ENCODE measurements around the gene NLGN4Y. TPM values are rescaled to one million over a fixed set of nuclear protein-coding genes. Genes with fewer than 3 reads are reported as not detected.

The NLGN4Y gene
- total and polyA plus RNA-seq, 2 of the 4 experiments (the other 2 are of a cell fraction), result not detected

GRCh38 chrY:14528361-14528760 lies 4.0 kb downstream of the NLGN4Y start:
- dilution Hi-C loops (cut with HindIII; ENCODE audit: low sequenced_read_pairs, unreplicated experiment) (no loop called here), in situ Hi-C loops (cut with MboI; ENCODE audit: low sequenced_read_pairs) (no loop called here), intact Hi-C loops (cut with micrococcal nuclease) (no loop called here)
- H2BK20ac ChIP-seq (ENCODE audit: low read depth, low read length), result no peak overlapping the region
- H3K4me1 ChIP-seq (ENCODE audit: control insufficient read depth, insufficient read depth, low read length), result no peaks in the 10 kb centered on the region
- no peak for ATAC-seq (ENCODE audit: low read depth)
- CTCF ChIA-PET, result no interaction called here
- no peaks in the 10 kb centered on the region for H3K27me3 ChIP-seq (ENCODE audit: control insufficient read depth, insufficient read depth, low read length)
- H2BK120ac ChIP-seq (ENCODE audit: low read depth, low read length), result no peak overlapping the region
- no peak overlapping the region for H3K14ac ChIP-seq (replicated peaks; ENCODE audit: low read depth, low read length)
- H4K91ac ChIP-seq (ENCODE audit: insufficient read depth, low read depth, low read length), result no peak overlapping the region
- no peaks in the 10 kb centered on the region for H4K20me1 ChIP-seq (ENCODE audit: insufficient read depth, low read length)
- no peak overlapping the region for H2AFZ ChIP-seq (replicated peaks; ENCODE audit: low read length, poor library complexity)
- no peak overlapping the region for H2AK5ac ChIP-seq (ENCODE audit: low read depth, low read length)
- H3K23ac ChIP-seq (ENCODE audit: low read depth, low read length), result no peak overlapping the region
- no peak overlapping the region for H3K4ac ChIP-seq (ENCODE audit: low read depth, low read length)
- H3K9me1 ChIP-seq (ENCODE audit: insufficient read depth, low read length), result no peaks in the 10 kb centered on the region
- H2AK9ac ChIP-seq (replicated peaks; ENCODE audit: low read depth, low read length, poor library complexity), result no peak overlapping the region
- POLR2A ChIA-PET (ENCODE audit: unreplicated experiment), result no interaction called here
- no peak overlapping the region for H2BK15ac ChIP-seq (ENCODE audit: low read depth, low read length)
- no peak overlapping the region for H3K56ac ChIP-seq (ENCODE audit: extremely low read depth, insufficient read depth, low read length)
- H3K18ac ChIP-seq (ENCODE audit: low read depth, low read length), result no peak overlapping the region
- no peak overlapping the region for H3K4me3 ChIP-seq (ENCODE audit: insufficient read depth, low read depth, low read length)
- H4K5ac ChIP-seq (ENCODE audit: low read depth, low read length), result no peak overlapping the region
- H3K27ac ChIP-seq (ENCODE audit: insufficient read depth, low read length), result no peak overlapping the region
- no peaks in the 10 kb centered on the region for H3K9me3 ChIP-seq (ENCODE audit: control insufficient read depth, insufficient read depth, low read length)
- no peak for DNase-seq
- no peak overlapping the region for H3K4me2 ChIP-seq (ENCODE audit: low read depth, low read length)
- H3K79me1 ChIP-seq (ENCODE audit: low read depth in 1 of 2, low read length in 2 of 2), result no peaks in the 10 kb centered on the region
- H4K8ac ChIP-seq (ENCODE audit: low read depth in 2 of 2, low read length in 2 of 2), result no peak overlapping the region
- WGBS, 2 experiments (ENCODE audit: extremely low coverage in 2 of 2, insufficient read length in 1 of 2), result no CpG with 5 or more reads among the region's 7 CpGs
- H3K9ac ChIP-seq (ENCODE audit: low read depth, low read length), result no peak overlapping the region
- H2BK5ac ChIP-seq (ENCODE audit: low read depth, low read length, poor library complexity, severe bottlenecking), result no peak overlapping the region
- no peaks in the 10 kb centered on the region for H3K36me3 ChIP-seq (ENCODE audit: control insufficient read depth, insufficient read depth, low read length)
- TF ChIP-seq CEBPB (IDR thresholded peaks at IDR 0.05; ENCODE audit: low read depth, low read length) (no peak), MAFK (IDR thresholded peaks at IDR 0.05; ENCODE audit: low read depth, low read length) (no peak), FOS (IDR thresholded peaks at IDR 0.05; ENCODE audit: low read depth, low read length) (no peak), RFX5 (IDR thresholded peaks at IDR 0.05; ENCODE audit: low read depth, low read length) (no peak), CTCF (conservative IDR thresholded peaks at IDR 0.05; ENCODE audit: low read depth, low read length) (no peak), RAD21 (IDR thresholded peaks at IDR 0.05; ENCODE audit: low read length) (no peak), POLR2A (IDR thresholded peaks at IDR 0.05; ENCODE audit: low read depth, low read length) (no peak), NFE2L2 (IDR thresholded peaks at IDR 0.05; ENCODE audit: low read depth, low read length) (no peak)
- BruUV-seq (replicated peaks), result no TSS peak

Measured in IMR-90 (cell line).